RPMI8226 (cell line): ENCODE data around the gene SKP2.

Experiments
- DNase-seq: peaks from one replicate; pipeline ENCODE4 v3.0.0-alpha.2; 2015

SKP2 gene

DNA sequence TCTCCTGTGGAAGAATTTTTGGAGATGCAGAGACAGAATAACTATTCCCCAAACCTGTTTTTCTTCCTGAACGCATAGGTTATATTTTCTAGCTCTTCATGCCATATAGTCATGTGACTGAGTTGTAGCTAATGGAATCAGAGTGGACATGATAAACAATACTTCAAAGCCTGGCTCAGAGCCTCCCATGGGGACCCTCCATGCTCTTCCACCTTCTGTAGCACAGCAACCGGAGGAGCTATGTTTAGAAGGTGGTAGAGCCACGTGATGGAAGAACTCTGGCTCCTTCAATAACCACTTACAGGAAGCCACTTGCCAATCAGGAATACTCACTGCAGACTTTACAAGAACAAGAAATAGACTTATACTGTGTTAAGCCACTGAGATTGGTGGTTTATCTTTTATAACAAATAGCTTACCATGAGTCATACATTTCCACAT lies 50.6 kb downstream of the SKP2 start:
- no peak for DNase-seq

DNA sequence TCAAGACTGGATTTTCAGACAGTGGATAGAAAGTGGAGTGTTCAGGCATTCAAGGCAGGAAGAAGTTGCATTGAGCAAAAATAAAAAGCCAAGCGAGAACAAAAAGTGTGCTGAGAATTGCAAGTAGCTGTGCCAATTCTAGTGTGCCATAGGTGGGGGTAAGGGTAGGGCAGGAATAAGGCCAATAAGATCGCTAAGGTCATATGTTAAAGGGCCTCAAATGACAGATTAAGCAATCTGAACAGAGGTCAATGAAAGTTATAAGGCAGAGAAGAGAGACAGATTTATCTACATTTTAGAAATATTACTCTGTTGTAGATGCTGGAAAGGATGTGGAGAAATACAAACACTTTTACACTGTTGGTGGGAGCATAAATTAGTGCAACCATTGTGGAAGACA lies 53.4 kb downstream of the SKP2 start:
- DNase-seq, result no peak

DNA sequence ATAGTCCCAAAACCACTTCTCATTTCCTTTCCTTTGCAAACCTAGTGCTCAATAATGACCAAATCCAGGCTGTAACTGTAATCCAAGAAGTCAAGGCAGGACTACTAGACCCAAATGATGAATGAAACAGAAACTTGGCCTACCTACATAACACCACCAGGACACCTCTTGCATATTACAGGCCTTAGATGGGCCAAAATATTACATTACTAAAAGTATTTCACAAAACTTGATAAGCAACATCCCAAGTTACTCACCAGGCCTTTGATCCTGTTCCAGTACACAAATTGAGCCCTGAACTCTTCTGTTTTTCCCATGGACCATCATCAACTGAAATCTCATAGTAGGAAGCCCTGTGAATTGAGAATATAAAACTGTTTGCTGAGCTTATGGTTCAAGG lies 55.0 kb downstream of the SKP2 start:
- no peak for DNase-seq

DNA sequence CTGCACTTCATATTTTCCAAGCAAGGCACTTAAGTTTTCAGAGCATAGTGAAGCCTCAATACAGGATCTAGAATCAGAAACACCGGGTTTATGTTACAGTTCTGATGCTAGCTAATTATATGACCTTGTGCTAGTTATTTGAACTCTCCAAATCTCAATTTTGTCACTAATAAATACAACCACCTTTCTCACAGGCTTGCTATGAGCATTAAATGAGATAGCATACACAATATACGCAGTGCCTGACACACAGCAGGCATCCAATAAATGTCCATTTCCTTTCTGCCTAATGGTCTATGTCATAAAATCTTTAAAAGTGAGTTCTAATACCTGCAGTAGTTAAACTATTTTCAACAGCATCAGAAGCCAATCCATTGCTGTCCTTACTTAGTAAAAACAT lies 56.9 kb downstream of the SKP2 start:
- no peak for DNase-seq

DNA sequence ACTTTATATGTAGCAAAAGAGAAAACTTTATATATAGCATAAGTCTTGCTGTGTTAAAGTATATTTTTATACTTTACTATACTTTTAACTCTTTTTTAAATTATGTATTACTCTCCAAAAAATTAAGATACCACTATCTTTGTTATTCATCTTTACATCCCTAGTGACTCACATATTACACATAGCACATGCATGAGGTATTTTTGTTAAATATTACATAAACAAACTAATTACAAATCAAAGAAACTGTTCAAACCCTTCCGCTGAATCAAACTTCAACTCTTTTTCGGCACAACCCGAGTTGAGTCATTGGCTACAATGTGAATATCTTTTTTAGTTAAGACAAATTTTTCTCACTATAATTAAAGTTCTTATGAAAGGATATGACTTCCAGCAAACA lies 57.8 kb downstream of the SKP2 start:
- DNase-seq, result no peak

DNA sequence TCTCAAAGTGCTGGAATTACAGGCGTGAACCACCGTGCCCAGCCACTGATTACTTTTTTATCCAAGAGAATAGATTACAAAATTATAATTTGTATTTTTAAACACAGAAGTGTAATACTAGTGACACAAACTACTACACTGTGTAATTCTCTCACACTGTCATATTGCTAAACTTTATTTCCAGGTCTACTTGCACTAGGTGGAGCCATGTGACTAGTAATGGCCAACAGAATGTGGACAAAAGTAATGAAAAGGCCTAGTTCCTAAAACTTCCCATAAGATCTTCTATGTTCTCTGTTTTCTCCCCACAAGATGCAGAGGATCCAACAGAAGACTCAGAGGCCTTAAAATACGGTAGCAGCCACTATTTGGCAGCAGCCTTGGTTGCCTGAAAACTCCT lies 62.5 kb downstream of the SKP2 start:
- no peak for DNase-seq

DNA sequence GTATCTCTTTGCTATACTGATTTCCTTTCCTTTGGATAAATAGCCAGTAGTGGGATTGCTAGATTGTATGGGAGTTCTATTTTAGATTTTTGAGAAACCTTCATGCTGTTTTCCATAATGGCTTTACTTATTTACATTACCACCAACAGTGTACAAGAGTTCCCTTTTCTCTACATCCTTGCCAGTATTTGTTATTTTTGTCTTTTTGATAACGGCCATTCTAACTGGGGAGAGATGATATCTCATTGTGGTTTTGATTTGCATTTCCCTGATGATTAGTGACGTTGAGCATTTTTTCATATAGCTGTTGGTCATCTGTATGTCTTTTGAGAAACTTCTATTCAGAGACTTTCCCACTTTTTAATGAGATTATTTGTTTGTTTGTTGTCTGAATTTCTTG lies 64.0 kb downstream of the SKP2 start:
- no peak for DNase-seq

DNA sequence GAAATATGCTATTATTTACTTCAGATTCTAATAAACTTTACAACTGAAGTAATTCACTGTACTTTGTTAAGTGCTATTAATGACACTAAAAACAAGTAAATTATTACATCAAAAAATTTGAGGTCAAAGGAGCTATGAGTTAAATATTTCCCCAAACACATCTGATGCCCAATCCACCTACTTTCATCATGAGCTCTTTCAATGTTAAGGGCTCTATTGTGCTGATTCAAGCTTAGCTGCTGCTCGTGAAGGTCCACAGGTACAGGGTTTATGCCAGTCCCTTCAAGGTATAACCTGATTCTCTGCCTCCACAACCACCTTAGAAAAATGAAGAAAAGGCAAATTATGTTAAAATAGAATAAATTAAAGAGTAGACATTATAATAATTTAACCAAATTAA lies 65.7 kb downstream of the SKP2 start:
- no peak for DNase-seq

DNA sequence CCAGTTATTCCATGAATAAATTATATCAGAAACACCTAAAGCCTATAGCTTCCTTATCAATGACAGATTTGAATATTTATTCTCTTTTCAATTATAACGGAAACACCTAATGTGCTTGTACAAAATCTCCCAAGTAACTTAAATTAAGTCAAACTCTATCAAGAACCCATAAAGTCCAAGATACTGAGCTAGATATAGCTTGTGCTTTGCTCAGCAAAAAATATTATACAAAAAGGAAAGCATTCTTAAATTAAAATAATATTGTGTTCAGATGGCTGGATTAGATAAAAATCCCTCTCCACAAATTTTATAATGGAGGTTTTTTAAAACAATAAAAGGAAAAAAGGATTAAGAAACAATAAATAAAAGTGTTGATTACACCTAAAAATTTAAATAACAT lies 66.1 kb downstream of the SKP2 start:
- no peak for DNase-seq

DNA sequence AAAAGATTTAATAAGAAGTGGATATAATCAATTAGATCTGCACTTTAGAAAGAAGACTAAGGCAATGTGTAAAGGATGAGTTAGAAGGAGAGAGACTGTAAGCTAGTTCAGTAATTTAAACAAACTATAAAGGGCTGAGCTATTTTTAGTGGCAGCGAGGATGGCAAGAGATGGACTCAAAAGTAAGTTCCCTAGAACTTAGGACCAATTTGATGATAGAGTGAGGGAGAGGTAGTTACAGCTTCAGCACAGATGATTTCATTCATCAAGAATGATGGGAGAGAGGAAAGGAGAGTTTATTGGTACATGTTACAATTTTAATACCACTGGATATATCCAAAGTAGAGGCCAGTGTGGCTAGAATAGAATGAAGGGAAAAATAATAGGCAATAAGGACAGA lies 70.7 kb downstream of the SKP2 start:
- no peak for DNase-seq

DNA sequence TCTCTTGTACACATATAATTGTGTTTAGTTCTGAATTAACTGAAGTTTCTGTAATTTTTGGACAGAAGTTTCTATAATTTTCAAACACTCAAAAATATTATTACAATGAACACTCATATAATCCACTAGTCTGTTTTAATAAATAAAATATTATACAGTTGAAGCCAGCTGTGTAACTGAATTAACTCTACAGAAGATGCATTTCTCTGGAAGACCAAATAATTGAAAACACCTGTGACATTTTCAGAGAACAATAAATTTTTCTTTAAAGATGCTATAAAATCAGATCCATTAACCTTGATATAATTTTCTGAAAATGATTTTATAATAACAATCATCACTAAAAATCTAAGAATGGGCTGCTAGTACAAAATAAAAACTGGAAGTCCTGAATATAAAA lies 75.1 kb downstream of the SKP2 start:
- no peak for DNase-seq

DNA sequence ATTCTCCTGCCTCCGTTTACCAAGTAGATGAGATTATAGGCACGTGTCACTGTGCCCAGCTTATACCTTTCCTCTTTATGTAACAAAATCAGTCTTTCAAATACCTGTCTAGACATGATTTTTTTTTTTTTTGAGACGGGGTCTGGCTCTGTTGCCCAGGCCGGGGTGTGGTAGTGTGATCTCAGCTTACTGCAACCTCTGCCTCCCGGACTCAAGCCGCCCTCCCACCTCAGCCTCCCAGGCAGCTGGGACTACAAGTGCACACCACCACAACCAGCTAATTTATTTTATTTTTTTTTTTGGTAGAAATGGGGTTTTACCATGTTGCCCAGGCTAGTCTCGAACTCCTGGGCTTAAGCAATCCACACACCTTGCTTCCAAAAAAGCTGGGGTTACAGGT lies 76.6 kb downstream of the SKP2 start:
- no peak for DNase-seq

DNA sequence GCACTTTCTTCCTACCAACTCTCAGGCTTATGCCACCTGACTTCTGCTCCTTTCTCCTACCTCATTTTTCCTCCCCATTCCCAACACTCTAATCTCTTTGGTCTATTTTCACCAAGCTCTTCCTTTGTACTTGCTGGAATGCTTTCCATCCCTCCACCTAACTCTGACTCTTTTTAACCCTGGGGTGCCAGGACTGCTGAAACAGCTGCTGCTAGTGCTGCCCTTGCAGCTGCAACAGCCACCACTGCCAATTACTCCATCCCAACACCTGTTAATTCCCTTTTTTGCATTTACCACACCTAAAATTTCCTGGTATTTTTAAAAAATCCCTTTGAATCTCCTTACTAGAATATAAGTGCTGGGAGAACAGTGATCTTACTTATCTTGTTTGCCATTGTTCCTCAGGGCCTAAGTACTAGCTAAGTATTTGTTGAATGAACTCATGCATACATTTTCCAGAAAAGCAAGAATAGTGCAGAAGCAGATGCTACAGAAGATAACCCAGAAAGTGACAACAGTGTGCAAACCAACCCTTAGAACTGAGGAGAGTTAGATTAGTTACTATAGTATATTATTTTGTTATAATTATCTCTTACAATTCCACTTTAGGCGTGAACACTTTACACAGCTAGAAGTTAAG lies 78.4 kb downstream of the SKP2 start:
- DNase-seq, result no peak

DNA sequence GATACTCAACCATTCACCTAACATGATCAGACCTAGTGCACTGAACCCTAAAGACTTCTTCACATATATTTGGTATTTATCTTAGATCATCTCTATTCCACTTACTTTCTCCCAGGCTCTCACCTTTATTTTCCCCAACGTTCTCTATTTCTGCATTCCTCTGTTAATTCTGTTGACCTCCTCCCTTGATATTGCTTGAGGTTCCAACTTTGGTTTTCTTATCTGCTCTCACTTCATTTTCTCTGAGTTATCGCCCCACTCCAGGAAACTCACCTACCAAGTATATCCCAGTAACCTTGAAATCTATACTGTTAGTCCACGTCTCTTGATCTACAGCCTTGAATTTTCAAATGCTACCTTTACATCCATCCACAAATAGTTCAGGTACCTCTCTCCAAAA lies 80.6 kb downstream of the SKP2 start:
- DNase-seq, result no peak
